AG09309 (cell line): Measurements from ENCODE around the gene TRIP11.

ENCODE experiments used
- DNase-seq: peaks from one replicate; pipeline ENCODE4 v3.0.0-alpha.2; 2010; ENCODE audit warnings: low read depth
- H3K4me3 ChIP-seq: 2 replicates; pipeline ENCODE4 v1.5.1; 2011; ENCODE audit warnings: mild to moderate bottlenecking, low read depth, low read length, moderate library complexity; ENCODE audit not compliant: control insufficient read depth
- CTCF ChIP-seq: IDR thresholded peaks from 2 replicates; pipeline ENCODE4 v1.5.1; 2011; ENCODE audit warnings: mild to moderate bottlenecking, low read depth, low read length, inconsistent platforms; ENCODE audit not compliant: insufficient read depth, control insufficient read depth; ENCODE audit errors: missing control alignments

Gene TRIP11

GRCh38 chr14:91925727-91926121, 114.1 kb downstream of the TRIP11 start:
- no peak for TF ChIP-seq CTCF
- no peak overlapping the region for H3K4me3 ChIP-seq
- DNase-seq = no peak

GRCh38 chr14:91925001-91925726, 114.7 kb downstream of the TRIP11 start:
- no peak for DNase-seq
- TF ChIP-seq CTCF = no peak
- no peak overlapping the region for H3K4me3 ChIP-seq

GRCh38 chr14:91920526-91920925, 119.3 kb downstream of the TRIP11 start:
- H3K4me3 ChIP-seq = no peak overlapping the region
- TF ChIP-seq CTCF = no peak
- DNase-seq = no peak

- DNase-seq = peak; percentile 16
- no peak for TF ChIP-seq CTCF
- H3K4me3 ChIP-seq = no peak overlapping the region
These were observed 120.0 kb downstream of the TRIP11 start for GRCh38 chr14:91919814-91920213.

- no peak for DNase-seq
- H3K4me3 ChIP-seq = no peak overlapping the region
- TF ChIP-seq CTCF = no peak
These were observed 121.5 kb downstream of the TRIP11 start for GRCh38 chr14:91918186-91918883.
